HEK293 (cell line): Measurements from ENCODE around the gene MOK.

Experiments
- ZNF112 ChIP-seq: fragments of 450-650 bp; formaldehyde crosslinking; IDR thresholded peaks from 2 replicates; pipeline ENCODE4 v1.5.0; 2017; ENCODE audit warnings: missing biosample characterization, missing genetic modification characterization
- ZNF660 ChIP-seq: fragments of 450-650 bp; IDR thresholded peaks from 2 replicates; pipeline ENCODE4 v1.5.1; 2018; ENCODE audit warnings: missing biosample characterization, mild to moderate bottlenecking, missing genetic modification characterization

GRCh38 chr14:102225386-102225785, 79.6 kb downstream of the MOK start:
- no peak for TF ChIP-seq ZNF660 (tag by site-specific recombination)
- no peak for TF ChIP-seq ZNF112 (tag by site-specific recombination)
